GM18873 (cell line): Measurements from ENCODE around the gene TMPRSS6.

Experiments used
- ATAC-seq: cut with Tn5 transposase; IDR thresholded peaks from one replicate; pipeline ENCODE4 v1.9.1; 2021; ENCODE audit warnings: mild to moderate bottlenecking, moderate library complexity, moderate number of reproducible peaks; ENCODE audit not compliant: unreplicated experiment, low FRiP score

TMPRSS6 gene

GRCh38 chr22:37032535-37033460 is 76.7 kb downstream of the TMPRSS6 start:
- ATAC-seq, result no peak

- no peak for ATAC-seq
Measured at GRCh38 chr22:37032134-37032534, 77.4 kb downstream of the TMPRSS6 start.

GRCh38 chr22:37030560-37031281 is 78.8 kb downstream of the TMPRSS6 start:
- ATAC-seq, result no peak

- no peak for ATAC-seq
Measured at GRCh38 chr22:37028692-37029674, 80.5 kb downstream of the TMPRSS6 start.

GRCh38 chr22:37027556-37027955 is 82.0 kb downstream of the TMPRSS6 start:
- ATAC-seq, result no peak

GRCh38 chr22:37026325-37026724 is 83.2 kb downstream of the TMPRSS6 start:
- no peak for ATAC-seq

- no peak for ATAC-seq
Measured at GRCh38 chr22:37025500-37026070, 83.9 kb downstream of the TMPRSS6 start.

- ATAC-seq, result no peak
Measured at GRCh38 chr22:37024339-37025157, 85.0 kb downstream of the TMPRSS6 start.

- ATAC-seq, result no peak
Measured at GRCh38 chr22:37023743-37024338, 85.7 kb downstream of the TMPRSS6 start.

GRCh38 chr22:37022483-37023337 is 86.8 kb downstream of the TMPRSS6 start:
- no peak for ATAC-seq

GRCh38 chr22:37021710-37022482 is 87.6 kb downstream of the TMPRSS6 start:
- no peak for ATAC-seq

- ATAC-seq, result no peak
Measured at GRCh38 chr22:37021041-37021440, 88.5 kb downstream of the TMPRSS6 start.

- ATAC-seq, result no peak
Measured at GRCh38 chr22:37020192-37020479, 89.4 kb downstream of the TMPRSS6 start.

- no peak for ATAC-seq
Measured at GRCh38 chr22:37019309-37020191, 90.0 kb downstream of the TMPRSS6 start, which contains the start of the genes MPST and TST. Gene MPST (plus strand): TSS chr22:37019742. CDS start chr22:37019837, 95 bp downstream. Gene TST (minus strand): TSS chr22:37019447. CDS start chr22:37018732, 715 bp downstream.

GRCh38 chr22:37018815-37019308 is 90.7 kb downstream of the TMPRSS6 start:
- ATAC-seq, result no peak
